ENCODE results near the gene SYT12.

The SYT12 gene

DNA sequence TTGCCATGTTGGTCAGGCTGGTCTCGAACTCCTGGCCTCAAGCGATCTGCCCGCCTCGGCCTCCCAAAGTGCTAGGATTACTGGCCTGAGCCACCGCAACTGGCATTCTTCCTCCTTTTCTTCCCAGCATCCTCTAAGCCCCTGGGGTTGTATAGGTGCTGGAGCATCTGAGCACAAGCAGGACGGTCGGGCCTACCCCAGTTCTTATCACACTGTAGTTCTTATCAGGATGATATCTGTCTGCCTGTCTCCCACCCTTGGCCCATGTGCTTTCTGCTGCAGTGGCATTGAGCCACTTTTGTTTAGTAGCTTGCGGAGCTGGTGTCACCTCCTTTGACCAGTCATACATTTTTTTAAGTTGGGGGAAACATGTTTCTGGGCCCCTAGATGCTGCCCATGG is 35.6 kb downstream of the SYT12 start:
- DNase-seq, result no peak

DNA sequence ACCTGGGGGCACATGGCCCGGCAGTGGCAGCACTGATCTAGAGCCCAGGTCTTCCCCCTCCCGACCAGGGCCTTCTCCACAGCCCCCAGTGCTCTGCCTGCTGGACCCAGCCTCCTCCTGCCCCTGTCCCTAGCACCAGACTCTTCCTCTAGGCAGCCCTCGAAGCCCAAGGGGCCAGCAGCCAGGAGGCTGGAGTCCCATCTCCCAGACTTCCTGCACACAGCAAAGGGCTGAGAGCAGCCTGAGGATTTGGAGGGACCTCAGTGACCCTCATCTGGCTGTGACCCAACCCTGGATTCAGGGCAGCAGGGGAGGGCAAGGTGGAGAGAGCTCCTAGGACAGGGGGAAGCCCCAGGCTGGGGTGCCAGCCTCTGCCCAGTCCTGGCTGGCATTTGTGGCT is 36.7 kb downstream of the SYT12 start:
- DNase-seq, result no peak

DNA sequence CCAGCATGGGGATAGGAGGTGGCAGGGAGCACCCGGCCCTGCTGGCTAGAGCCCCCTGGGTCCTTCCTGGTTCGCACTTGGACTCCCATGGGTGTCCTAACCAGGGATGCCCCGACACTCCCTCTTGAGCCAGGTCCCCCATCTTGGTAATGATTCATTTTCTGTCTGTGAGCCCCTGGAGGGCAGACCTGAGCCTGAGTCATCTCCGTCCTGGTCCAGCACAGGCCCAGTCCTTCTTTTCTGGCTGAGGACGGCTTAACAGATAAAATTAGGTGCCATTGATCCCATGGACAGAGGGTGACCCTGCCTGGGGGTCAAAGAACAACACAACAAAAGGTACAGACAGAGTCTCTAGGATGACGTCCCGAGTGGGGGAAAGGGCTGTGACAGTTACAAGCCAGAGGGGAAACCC is 37.2 kb downstream of the SYT12 start:
- DNase-seq, result no peak

DNA sequence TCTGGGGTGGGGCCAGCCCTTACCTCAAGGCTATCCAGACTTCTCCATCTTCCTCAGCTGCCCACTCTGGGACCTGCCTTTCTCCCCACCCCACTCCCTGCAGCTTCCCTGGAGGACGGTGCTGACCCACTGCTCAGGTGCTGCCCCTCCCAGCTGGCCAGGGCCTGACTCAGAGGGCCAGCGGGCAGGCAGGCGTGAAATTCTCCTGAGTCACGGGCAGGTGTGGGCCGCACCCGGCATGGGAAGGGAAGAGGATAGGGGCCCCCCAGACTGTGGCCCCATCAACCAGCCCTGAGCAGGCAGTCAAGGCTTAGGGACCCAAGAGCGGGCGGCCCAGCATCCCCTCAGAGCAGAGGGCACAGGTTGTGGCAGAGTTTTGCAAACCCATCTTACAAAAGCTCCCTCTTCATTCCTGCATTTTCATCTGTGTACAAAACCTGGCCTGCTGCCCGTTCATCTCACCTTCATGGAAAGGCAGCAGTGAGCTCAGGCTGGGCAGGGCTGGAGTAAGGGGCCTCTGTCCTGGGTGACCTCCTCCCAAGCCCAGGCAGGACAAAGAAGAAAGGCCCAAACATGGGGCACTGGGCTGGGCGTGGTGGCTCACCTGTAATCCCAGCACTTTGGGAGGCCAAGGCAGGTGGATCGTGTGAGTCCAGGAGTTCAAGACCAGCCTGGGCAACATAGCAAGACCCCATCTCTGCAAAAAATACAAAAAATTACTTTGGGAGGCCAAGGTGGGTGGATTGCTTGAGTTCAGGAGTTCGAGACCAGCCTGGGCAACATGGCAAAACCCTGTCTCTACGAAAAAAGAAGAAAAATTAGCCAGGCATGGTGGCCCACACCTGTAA is 39.8 kb downstream of the SYT12 start:
- DNase-seq, result no peak

DNA sequence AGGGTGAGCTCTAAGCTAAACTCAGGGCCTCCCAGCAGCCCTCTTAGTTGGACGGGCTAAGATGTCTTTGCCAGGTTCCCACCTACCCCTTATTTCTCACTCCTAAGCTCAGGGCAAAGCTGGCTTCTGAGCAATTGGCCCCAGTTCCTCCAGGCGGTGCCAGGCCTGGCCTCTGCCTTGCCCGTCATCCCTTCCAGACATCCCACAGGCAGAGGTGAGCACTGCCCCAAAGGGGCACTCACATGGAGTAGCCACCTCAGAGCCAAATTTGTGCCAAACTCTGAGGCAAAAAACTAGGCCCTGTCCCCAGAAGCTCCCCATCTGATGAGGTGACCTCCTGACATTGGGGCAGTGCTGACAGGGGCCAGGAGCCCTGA is 43.4 kb downstream of the SYT12 start:
- no peak for DNase-seq

DNA sequence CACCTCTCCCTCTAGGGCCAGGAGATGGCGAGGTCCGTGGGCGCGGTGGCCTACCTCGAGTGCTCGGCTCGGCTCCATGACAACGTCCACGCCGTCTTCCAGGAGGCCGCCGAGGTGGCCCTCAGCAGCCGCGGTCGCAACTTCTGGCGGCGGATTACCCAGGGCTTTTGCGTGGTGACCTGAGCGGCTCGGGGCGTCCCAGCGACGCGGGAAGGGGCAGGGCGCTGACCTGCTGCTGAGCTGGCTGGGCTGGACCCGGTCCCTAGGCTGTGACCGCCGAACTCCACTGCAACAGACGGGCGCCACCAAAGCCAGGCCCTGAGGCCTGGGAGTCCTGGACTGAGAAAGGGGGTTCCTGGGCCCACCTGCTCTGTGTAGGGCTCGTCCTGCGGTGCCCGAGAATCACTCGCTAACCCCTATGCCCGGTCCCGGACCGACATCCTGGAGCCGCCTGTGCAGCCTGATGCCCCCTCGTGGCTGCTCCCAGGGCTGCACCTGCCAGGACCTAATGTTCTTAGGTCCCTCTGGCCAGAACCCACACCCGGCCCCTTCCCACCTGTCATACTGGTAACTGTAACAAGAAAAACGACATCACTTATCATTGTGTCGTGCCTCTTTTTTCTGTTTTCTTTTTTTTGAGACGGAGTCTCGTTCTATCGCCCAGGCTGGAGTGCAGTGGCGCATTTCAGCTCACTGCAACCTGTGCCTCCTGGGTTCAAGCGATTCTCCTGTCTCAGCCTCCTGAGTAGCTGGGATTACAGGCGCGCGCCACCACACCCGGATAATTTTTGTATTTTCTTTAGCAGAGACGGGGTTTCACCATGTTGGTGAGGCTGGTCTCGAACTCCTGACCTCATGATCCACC is 48.7 kb downstream of the SYT12 start:
- DNase-seq, result peak; percentile 55

DNA sequence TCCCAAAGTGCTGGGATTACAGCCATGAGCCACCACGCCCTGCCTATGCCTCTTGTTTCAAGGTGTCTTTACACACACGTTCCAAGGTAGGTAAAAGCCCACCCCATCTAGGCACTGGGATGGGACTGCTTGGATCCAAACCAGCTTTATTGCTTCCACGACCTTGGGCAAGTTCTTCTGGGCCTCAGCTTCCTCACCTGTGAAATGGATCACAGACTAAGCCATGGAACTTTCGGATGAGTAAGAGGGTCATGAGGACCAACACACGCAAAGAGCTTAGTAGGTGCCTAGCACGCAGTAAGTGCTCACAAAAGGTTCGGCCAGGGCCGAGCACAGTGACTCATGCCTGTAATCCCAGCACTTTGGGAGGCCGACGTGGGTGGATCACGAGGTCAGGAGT is 49.4 kb downstream of the SYT12 start:
- no peak for DNase-seq

DNA sequence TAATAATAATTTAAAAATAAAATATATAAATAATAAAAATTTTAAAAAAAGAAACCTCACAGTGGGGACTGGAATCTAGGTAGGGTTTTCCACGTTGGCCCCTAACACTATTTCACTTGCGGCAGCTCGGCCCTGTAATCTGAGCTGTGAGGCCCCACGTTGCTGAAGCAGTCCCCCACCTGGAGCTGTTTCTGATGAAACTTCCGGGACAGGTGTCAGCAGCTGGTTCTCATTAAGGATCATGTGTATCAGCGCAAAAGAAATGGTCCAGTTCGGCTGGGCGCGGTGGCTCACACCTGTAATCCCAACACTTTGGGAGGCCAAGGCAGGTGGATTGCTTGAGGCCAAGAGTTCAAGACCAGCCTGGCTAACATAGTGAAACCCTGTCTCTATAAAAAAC is 51.0 kb downstream of the SYT12 start:
- DNase-seq, result no peak

DNA sequence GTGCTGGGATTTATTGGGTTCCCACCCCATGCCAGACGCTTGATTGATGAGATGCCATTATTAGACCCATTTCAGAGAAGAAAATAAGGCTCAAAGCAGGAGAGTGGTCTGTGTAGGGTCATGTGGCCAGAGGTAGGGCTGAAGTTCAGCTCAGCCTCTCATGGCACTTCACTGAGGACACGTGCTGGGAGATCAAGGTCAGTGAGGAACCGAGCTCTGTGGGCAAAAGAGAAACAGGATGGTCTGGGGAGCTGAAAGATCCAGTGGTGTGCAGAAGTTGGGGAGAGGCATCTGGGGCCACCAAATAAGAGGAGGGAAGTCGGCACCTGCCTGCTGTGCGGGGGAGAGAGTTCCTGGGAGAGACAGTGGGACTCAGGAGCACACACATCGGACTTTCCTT is 53.3 kb downstream of the SYT12 start:
- DNase-seq, result no peak

DNA sequence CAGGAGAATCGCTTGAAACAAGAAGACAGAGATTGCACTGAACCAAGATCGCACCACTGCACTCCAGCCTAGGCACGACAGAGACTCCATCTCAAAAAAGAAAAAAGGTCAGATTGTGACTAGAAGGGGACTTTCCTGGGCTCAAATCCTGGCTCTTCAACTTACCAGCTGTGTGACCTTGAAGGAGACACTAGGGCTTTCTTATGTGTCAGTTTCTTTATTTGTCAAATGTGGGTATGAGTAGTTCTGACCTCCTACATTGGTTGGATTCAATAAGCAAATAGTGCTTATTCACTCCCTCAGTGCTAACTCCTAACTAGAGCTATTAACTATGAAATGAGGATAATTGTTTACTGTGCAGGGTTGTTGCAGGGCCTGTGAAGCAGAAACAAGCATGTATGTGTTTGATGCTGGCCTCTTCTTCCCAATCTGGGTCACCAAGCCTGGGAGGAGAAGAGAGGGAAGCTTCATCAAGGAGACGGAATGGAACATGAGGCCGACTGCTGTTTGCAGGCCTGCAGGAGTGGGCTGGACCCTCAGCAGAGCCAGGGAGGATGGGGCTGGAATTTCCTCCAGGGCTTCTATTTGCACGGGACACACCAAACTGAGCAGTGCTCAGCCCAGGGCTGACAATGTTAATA is 56.3 kb downstream of the SYT12 start:
- no peak for DNase-seq

DNA sequence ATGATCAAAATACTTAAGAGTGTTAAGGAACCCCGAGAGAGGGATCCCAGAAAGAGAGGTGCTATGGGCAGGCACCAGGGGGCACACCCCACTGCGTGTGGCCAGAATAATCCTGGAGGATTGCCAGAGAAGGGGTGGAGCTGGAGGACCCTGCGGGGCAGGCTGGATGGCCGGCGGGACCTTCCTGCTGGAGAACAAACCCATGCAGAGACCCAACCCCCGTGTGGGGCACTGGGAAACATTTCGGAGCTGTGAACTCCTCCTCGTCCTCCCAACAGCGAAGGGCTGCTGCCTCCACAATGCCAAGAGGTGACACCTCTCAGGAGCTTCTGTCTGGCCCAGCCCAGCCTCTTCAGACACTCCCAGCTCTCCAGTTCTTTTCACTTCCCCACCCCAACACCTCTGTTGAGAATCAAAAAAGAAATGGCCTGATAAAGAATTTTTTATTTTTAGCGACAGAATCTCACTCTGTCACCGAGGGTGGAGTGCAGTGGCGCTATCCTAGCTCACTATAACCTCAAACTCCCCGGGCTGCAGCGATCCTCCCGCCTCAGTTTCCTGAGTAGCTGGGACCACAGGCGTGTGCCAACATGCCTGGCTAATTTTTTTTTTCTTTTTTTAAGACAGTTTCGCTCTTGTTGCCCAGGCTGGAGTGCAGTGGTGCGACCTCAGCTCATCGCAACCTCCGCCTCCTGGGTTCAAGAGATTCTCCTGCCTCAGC is 59.3 kb downstream of the SYT12 start:
- DNase-seq, result no peak

DNA sequence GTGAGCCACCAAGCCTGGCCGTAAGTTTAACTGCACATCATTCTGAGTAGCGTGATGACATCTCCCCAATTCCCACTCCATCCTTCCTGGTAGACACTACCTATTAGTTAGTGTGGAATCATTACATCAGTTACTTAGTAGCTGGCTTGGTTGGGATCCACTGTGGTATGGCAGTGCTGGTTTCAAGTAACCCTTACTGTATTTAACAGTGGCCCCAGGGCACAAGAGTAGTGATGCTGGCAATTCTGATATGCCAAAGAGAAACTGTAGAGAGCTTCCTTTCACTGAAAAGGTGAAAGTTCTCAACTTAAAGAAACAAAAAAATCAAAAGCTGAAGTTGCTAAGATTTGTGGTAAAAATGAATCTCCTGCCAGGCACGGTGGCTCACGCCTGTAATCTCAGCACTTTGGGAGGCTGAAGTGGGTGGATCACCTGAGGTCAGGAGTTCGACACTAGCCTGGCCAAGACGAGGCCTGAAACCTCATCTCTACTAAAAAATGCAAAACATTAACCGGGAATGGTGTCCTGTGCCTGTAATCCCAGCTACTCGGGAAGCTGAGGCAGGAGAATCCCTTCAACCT is 60.9 kb downstream of the SYT12 start:
- DNase-seq, result no peak

DNA sequence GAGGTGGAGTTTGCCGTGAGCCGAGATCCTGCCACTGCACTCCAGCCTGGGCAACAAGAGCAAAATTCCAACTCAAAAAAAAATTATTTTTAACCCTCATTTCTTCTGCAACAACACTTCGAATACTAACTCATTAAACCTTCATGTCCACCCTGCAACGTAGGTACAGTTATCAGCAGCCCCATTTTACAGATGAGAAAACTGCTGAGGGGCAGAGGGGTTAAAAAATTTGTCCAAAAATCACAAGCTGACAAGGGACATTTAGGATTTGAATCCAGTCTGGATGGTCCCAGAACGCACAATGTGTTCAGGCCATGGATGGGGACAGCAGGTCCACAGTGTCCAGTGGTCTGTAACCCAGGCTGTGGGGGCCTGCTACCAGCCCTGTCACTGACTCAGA is 62.7 kb downstream of the SYT12 start:
- DNase-seq, result no peak

DNA sequence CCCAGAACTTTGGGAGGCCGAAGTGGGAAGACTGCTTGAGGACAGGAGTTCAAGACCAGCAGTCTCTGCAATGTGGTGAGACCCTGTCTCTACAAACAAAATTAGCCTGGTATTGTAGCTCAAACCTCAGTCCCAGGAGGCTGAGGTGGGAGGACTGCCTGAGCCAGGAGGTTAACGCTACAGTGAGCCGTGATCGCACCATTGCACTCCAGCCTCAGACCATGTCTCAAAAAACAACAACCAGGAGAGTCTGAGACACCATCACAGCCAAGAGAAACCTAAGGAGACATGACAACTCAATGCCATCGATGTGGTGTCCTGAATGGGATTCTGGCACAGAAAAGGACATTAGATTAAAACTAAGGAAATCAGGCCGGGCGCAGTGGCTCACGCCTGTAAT is 67.8 kb downstream of the SYT12 start:
- no peak for DNase-seq

DNA sequence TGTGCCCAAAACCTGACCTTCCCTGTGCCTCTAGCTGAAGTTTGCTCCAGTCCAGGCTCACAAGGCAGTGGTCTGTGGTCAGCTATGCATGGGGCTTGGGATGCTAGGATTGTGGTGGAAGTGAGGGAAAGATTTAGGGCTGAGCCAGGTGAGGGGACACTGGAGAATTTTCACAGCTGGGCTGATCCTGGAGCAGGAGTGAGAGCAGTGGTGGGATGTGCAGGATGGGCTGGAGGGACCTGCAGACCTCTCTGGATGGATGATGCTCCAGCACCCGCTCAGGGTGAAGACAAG is 72.2 kb downstream of the SYT12 start:
- DNase-seq, result no peak

DNA sequence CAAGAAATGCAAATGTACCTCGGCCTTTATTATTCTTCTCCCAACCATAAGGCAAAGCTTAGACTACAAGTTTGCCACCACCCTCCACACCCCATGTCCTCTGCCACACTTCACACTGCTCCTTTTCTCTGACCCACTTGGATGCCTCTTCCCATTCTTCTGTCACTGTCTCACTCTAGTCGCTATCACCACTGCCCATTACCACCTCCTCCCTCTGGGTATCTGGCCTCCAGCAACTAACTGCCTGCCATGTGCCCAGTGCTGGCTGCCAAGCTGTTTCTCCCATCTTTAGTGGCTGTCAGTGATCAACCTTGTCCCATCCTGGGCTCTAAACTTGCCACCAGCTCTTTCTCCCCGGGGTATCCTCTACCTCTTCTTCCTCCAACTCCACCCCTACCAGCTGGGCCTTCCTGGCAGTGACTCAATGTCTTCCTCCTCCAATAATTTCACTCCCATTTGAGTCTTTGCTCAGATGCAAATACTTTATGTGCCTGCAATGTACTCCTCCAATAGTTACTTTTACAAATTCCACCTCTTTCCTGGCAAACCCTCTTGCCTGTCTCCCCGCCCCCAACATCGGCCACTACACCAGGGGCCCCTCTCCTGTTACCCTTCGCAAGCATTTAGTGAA is 76.0 kb downstream of the SYT12 start:
- no peak for DNase-seq

DNA sequence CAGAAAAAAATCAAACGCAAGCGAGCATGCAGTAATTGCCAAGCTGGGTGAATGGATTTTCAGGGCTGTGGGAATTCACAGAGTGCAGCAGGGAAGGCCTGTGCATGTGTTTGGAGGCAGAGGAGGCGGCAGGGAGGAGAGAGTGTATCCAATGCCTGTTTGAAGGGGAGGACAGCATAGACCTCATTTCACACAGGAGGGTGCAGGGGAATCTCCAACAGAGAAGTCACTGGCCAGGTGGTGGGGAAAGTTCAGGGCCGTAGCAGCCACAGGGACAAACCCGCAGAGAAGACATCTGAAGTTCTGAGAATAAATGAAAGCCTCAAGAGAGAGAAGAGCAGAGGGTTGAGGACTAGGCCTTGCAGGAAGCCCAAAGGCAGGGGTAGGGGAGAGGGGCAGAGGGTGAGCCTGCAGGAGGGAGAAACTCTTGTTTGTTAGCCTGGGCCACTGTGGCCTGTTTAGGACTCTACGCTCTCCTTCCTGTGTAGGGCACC is 76.9 kb downstream of the SYT12 start:
- no peak for DNase-seq
